PC-3 (cell line): ENCODE measurements around the gene IRX2. TPM values are rescaled to one million over a fixed set of nuclear protein-coding genes. Genes with fewer than 3 reads are reported as not detected.

Source experiments
- ATAC-seq: fragments of 200-7000 bp; cut with Tn5 transposase; 2 replicates; pipeline ENCODE4 v1.9.1; 2020; ENCODE audit warnings: mild to moderate bottlenecking, moderate library complexity
- BruUV-seq: library from RNA; stranded (reverse); fragments of 400-500 nt; replicated peaks from 2 replicates; lab custom pipeline; 2021; lab: Mats Ljungman, UMichigan
- CTCF ChIA-PET: fragments of 300-600 bp; sonication (Branson Sonifier 250); formaldehyde crosslinking; loops from one replicate; lab custom pipeline; 2022; ENCODE audit warnings: antibody characterized with exemption; lab: Charles Lee
- POLR2A ChIA-PET: fragments of 300-600 bp; sonication (Branson Sonifier 250); formaldehyde crosslinking; loops from one replicate; lab custom pipeline; 2022; ENCODE audit warnings: antibody characterized with exemption; ENCODE audit not compliant: unreplicated experiment; lab: Charles Lee
- DNase-seq: peaks from one replicate; pipeline ENCODE4 v3.0.0-alpha.2; 2015
- H2AFZ ChIP-seq: fragments of 300-600 bp; sonication (generic); 2 replicates; pipeline ENCODE4 v1.6.0; 2016; ENCODE audit warnings: antibody characterized with exemption, low read length
- H3F3A ChIP-seq: fragments of 300-600 bp; sonication (generic); one replicate; pipeline ENCODE4 v1.6.0; 2017; ENCODE audit warnings: antibody characterized with exemption, low read length, control low read depth, mild to moderate bottlenecking; ENCODE audit not compliant: unreplicated experiment
- H3K27ac ChIP-seq: fragments of 300-600 bp; sonication (generic); 2 replicates; pipeline ENCODE4 v1.5.1; 2016; ENCODE audit warnings: mild to moderate bottlenecking, low read length
- H3K27me3 ChIP-seq: fragments of 300-600 bp; sonication (generic); 2 replicates; pipeline ENCODE4 v1.6.1; 2016; ENCODE audit warnings: low read length, mixed read lengths
- H3K36me3 ChIP-seq: fragments of 300-600 bp; sonication (generic); 2 replicates; pipeline ENCODE4 v1.6.1; 2016; ENCODE audit warnings: low read depth, mixed run types, low read length, mixed read lengths
- H3K4me1 ChIP-seq: fragments of 300-600 bp; sonication (generic); 2 replicates; pipeline ENCODE4 v1.5.1; 2016; ENCODE audit warnings: low read length; ENCODE audit not compliant: insufficient read depth
- H3K4me2 ChIP-seq: fragments of 300-600 bp; sonication (generic); 2 replicates; pipeline ENCODE4 v1.6.0; 2016; ENCODE audit warnings: low read length
- H3K4me3 ChIP-seq: fragments of 300-600 bp; sonication (generic); 2 replicates; pipeline ENCODE4 v1.5.1; 2016; ENCODE audit warnings: mild to moderate bottlenecking, low read length, mixed read lengths
- H3K79me2 ChIP-seq: fragments of 300-600 bp; sonication (generic); 2 replicates; pipeline ENCODE4 v1.6.1; 2017; ENCODE audit warnings: low read length, mixed read lengths
- H3K9ac ChIP-seq: fragments of 300-600 bp; sonication (generic); 2 replicates; pipeline ENCODE4 v1.6.0; 2016; ENCODE audit warnings: mild to moderate bottlenecking, low read length
- H3K9me2 ChIP-seq: fragments of 300-600 bp; sonication (generic); replicated peaks from 2 replicates; pipeline ENCODE4 v1.6.1; 2016; ENCODE audit warnings: mixed run types, low read length, mixed read lengths
- H3K9me3 ChIP-seq: fragments of 300-600 bp; sonication (generic); 2 replicates; pipeline ENCODE4 v1.6.1; 2016; ENCODE audit warnings: low read length, mixed read lengths
- H4K20me1 ChIP-seq: fragments of 300-600 bp; sonication (generic); 2 replicates; pipeline ENCODE4 v1.6.1; 2016; ENCODE audit warnings: low read length, mixed read lengths
- EZH2 ChIP-seq: fragments of 300-600 bp; sonication (generic); IDR thresholded peaks from one replicate; pipeline ENCODE4 v1.6.1; 2017; ENCODE audit warnings: antibody characterized with exemption, mild to moderate bottlenecking, low read length; ENCODE audit not compliant: unreplicated experiment
- EZH2phosphoT487 ChIP-seq: fragments of 300-600 bp; sonication (generic); IDR thresholded peaks from 2 replicates; pipeline ENCODE4 v1.6.1; 2018; ENCODE audit warnings: mild to moderate bottlenecking, antibody characterized with exemption, low read length, borderline replicate concordance
- intact Hi-C: fragments of 100-400 bp; cut with micrococcal nuclease; formaldehyde crosslinking; loops from 2 replicates; pipeline ENCODE4 v1.9.0; 2023
- total RNA-seq: library from RNA; depleted of rRNA; stranded (reverse); fragments of >200 nt; gene quantifications from 2 replicates; pipeline ENCODE4 v1.2.3, GENCODE V29; 2014
- TF ChIP-seq, protein P1 (sequence below): fragments of 300-600 bp; sonication (generic); conservative IDR thresholded peaks from 2 replicates; pipeline ENCODE4 v1.5.1; 2017; ENCODE audit warnings: antibody characterized with exemption, low read depth, mild to moderate bottlenecking, low read length

Gene IRX2
- total RNA-seq, 1 experiment from 2014 or later: 10.4 TPM

DNA sequence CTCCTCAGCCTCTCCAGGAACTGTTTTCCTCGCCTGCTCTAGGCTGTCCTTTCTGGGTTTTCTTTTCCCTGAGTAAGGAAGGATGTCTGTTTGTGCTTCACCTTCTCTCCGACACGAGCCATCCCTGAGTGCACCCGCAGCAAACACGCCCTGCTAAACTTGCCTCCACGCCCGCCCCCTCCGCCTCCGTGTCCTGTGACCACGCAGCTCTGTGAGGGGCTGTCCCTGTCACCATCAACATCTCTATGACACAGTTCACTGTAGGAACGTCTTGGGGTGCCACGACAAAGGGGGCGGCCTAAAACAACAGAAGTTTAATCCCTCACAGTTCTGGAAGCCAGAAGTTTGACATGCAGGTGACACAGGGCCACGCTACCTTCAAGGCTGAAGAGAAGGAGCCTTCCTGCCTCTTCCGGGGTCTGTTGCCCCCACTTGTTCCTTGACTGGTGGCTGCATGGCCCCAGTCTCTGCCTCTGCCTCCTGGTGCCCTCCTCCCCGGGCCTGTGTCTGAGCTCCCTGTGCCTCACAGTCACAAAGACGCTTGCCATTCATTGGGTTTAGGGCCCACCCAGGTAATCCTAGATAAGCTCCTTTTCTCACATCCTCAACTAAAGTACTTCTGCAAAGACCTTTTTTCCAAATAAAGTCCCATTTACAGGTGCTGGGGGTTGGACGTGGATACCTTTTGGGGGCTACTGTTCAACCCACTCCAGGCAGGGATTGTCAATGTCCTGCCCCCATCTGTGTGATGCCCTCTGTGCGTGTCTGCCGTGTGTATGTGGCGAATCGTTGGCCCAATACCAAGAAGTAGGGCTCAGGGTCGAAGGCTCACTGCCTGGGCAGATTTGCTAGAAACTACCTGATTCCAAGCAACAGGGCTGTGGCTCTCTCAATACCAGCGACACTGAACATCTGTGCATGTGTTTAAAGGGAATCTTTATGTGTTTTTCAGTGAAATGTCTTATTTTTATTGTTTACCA lies 39.7 kb downstream of the IRX2 start:
- H4K20me1 ChIP-seq: no peaks in the 10 kb centered on the region
- no peak overlapping the region for H3K4me2 ChIP-seq
- H3K79me2 ChIP-seq: no peaks in the 10 kb centered on the region
- no peaks in the 10 kb centered on the region for H3K9me2 ChIP-seq
- H3K27ac ChIP-seq: no peak overlapping the region
- peaks cover 54% of the 10 kb centered on the region for H3K27me3 ChIP-seq
- CTCF ChIA-PET: no interaction called here
- POLR2A ChIA-PET: no interaction called here
- TF ChIP-seq, protein P1, sequence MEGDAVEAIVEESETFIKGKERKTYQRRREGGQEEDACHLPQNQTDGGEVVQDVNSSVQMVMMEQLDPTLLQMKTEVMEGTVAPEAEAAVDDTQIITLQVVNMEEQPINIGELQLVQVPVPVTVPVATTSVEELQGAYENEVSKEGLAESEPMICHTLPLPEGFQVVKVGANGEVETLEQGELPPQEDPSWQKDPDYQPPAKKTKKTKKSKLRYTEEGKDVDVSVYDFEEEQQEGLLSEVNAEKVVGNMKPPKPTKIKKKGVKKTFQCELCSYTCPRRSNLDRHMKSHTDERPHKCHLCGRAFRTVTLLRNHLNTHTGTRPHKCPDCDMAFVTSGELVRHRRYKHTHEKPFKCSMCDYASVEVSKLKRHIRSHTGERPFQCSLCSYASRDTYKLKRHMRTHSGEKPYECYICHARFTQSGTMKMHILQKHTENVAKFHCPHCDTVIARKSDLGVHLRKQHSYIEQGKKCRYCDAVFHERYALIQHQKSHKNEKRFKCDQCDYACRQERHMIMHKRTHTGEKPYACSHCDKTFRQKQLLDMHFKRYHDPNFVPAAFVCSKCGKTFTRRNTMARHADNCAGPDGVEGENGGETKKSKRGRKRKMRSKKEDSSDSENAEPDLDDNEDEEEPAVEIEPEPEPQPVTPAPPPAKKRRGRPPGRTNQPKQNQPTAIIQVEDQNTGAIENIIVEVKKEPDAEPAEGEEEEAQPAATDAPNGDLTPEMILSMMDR: no peak
- TF ChIP-seq EZH2phosphoT487 (no peak), EZH2 (no peak)
- H3K4me1 ChIP-seq: no peaks in the 10 kb centered on the region
- no peak overlapping the region for H2AFZ ChIP-seq
- no TSS peak for BruUV-seq
- ATAC-seq: no peak
- no peaks in the 10 kb centered on the region for H3K9me3 ChIP-seq
- no peak overlapping the region for H3K9ac ChIP-seq
- no peaks in the 10 kb centered on the region for H3F3A ChIP-seq
- intact Hi-C loops: loop anchor here (1.0 kb wide), 1 partner anchor 35 kb away; no protein-coding TSS in a partner anchor
- no peaks in the 10 kb centered on the region for H3K36me3 ChIP-seq
- DNase-seq: no peak
- no peak overlapping the region for H3K4me3 ChIP-seq

DNA sequence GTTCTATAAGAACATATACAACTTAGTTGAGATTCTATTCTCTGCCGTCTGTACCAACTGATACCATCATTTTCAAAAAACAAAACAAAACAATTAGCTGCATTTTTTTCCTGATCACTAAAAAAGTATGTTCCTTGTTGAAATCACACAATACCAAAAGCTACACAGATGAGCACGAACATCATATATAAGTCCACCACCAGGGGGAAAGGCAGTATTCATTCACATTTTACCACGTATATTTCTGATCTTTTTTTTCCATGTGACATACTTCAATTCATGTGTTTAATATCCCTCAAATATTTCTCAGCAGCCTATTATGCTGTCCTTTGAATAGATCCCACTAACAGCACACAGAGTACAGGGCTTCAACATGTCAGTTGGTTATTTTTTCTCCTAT lies 40.6 kb downstream of the IRX2 start:
- no peaks in the 10 kb centered on the region for H3K9me3 ChIP-seq
- no peak overlapping the region for H3K27ac ChIP-seq
- no peaks in the 10 kb centered on the region for H3F3A ChIP-seq
- no peak overlapping the region for H3K4me3 ChIP-seq
- CTCF ChIA-PET: no interaction called here
- H3K9me2 ChIP-seq: no peaks in the 10 kb centered on the region
- no peaks in the 10 kb centered on the region for H3K36me3 ChIP-seq
- H3K4me2 ChIP-seq: no peak overlapping the region
- no peaks in the 10 kb centered on the region for H3K79me2 ChIP-seq
- peak; percentile 48 for ATAC-seq
- TF ChIP-seq EZH2: no peak
- TF ChIP-seq EZH2phosphoT487: no peak
- TF ChIP-seq, protein P1: peak; percentile 59
- H2AFZ ChIP-seq: no peak overlapping the region
- peak; percentile 38 for DNase-seq
- intact Hi-C loops: loop anchor here (1.0 kb wide), 1 partner anchor 35 kb away; no protein-coding TSS in a partner anchor
- H3K27me3 ChIP-seq: peaks cover 55% of the 10 kb centered on the region
- no TSS peak for BruUV-seq
- no peak overlapping the region for H3K9ac ChIP-seq
- POLR2A ChIA-PET: no interaction called here
- no peaks in the 10 kb centered on the region for H3K4me1 ChIP-seq
- H4K20me1 ChIP-seq: no peaks in the 10 kb centered on the region
